GM19025 (cell line): ENCODE measurements around the gene AADAT.

ENCODE experiments used
- ATAC-seq: cut with Tn5 transposase; IDR thresholded peaks from one replicate; pipeline ENCODE4 v1.9.1; 2021; ENCODE audit warnings: mild to moderate bottlenecking, low read depth, moderate library complexity; ENCODE audit not compliant: unreplicated experiment

The AADAT gene

DNA sequence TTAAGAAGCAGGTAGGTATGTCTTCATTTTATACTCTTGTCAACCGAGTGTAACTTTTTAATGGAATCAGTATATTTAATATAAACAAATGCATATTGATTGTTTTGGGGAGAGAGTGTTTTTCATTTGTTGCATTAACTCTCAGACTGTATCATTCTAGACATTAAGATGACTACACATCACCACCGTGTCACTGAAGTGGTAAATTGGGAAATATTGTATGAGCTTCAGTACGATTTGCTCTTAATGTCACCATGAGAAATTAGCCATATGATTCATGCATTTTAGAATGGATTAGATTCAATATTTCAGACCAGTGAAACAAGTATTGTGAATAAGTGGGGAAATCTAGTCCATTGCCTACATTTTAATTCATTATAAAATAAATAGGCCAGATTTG, 53.9 kb downstream of the AADAT start:
- no peak for ATAC-seq

DNA sequence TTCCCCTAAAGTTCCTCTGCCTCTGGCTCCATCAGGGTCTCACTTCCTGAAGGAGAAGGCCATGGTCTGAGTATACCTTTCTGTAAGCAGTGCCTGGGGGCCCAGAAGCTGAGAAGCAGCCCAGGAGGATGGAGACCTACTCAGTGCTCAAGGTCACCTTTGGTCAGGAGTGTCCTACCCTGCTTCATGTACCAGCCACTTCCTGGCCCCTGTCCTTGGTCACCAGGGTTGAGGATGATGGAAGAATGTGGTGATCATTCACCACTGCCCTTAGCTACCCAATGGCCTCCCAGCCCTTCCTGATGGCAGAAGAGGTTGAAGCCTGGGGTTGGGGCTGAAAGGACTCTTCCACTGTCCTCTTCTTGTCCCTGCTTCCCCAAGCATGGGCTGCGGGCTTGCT, 54.5 kb downstream of the AADAT start:
- no peak for ATAC-seq

GRCh38 chr4:170033999-170034398, 55.8 kb downstream of the AADAT start:
- no peak for ATAC-seq

DNA sequence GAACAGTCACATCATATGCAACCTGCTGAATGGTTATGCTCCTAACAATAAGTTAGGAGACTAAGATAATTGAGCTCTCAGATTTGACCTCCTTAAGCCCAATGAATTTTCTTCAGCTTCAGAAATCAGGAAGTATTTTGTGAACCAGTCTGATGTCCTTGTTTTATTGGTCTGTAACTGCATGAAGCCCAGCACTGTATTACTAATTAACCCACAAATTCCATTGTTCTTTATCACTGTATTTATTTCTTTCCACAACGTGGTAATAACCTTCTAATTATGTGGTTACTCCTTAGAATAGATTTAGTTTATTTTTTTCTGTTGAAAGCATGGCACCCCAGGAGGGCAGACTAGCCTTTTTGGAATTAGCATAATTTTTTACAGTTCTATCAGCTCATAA, 59.6 kb downstream of the AADAT start:
- ATAC-seq = no peak

- peak; percentile 54 for ATAC-seq
These were observed 62.5 kb downstream of the AADAT start for GRCh38 chr4:170027181-170027829.

- ATAC-seq = peak; percentile 87
These were observed 63.3 kb downstream of the AADAT start, which contains the start of gene MFAP3L for GRCh38 chr4:170026253-170027021. Gene MFAP3L (minus strand): TSS chr4:170026395. CDS start chr4:170005877, 20,518 bp downstream.

GRCh38 chr4:170025523-170026252, 64.1 kb downstream of the AADAT start:
- no peak for ATAC-seq

DNA sequence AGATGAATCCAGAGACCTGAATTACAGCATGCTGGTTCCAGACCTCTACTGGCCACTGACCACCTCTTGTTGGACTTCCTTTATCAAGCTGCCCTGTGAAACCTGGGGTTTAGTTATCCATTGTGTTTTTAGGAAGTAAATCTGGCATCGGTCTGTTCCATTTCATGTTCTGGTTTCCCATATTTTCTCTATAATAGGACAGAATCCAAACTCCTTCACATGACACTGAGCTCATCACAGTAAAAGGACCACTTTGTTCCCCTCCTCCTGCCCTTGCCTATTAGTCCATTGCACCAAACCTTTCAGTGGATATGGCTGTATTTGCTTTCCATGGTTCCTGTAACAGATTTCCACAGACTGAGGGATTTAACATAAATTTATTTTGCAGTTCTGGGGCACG, 67.5 kb downstream of the AADAT start:
- ATAC-seq = no peak

- no peak for ATAC-seq
These were observed 72.5 kb downstream of the AADAT start for GRCh38 chr4:170017252-170017651.

DNA sequence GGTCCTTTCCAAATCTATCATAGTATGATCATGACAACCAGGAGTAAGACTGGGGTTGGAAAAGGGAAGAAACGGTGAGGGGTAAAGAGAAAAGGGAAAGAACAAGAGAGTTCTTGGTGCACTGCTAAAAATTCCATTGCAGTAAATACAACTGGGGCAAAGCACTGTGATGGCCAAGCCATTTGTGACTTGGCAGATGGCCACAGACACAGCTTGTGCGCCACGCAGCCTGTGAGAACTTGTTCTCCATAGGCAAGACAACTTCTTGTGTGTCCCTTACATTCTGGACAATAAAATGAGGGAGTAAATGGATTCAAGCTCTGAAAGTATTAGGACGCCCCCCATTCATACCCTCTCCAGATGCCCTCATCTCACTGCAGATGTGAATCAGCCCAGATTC, 74.5 kb downstream of the AADAT start:
- no peak for ATAC-seq

DNA sequence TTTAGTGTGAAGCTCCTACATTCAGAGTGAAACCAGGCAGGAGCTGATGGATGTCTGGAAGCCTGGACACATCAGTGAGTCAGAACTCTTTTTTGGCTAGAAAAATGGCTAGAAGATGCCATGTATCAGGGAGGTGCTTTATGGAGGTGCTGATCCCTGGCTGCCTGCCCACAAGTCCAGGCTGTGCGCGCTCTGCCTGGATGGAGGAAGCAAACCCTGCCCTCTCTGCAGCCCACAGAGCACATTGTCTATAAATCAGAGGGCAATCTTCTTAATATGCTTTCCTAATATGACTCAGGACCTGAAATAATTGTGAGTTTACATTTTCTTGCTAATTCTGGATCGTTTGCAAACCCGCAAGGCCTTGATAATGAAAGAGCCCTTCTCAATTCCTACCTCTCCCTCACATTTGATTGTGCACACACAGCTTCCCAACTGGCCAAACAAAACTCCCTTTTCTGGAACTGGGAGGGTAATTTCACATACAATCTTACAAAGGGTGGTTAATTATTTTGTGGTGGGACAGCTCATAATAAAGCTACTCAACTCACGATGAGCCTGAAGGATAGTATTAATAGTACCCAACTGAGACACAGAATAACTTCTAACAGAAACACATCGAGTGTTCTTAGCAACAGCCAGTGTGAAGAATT, 75.3 kb downstream of the AADAT start:
- ATAC-seq = no peak

DNA sequence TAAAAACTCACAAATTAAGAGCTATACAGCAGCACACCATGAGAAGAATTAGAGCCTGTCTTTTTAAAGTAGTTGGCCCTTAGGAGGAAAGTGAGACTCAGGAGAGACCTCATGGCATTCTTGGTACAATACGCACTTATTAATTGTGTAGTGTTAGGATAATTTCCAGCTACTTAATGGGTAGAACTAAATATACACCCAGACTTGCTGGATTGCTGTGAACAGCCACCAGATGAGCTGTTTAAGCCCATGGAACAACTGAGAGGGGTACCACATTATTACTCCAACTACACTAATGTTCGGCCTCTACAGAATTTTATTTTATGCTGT, 77.2 kb downstream of the AADAT start:
- no peak for ATAC-seq

GRCh38 chr4:170011921-170012628, 77.7 kb downstream of the AADAT start:
- ATAC-seq = no peak
